ENCODE measurements around the gene C3orf18.

Gene C3orf18

GRCh38 chr3:50545781-50546180 lies 21.8 kb downstream of the C3orf18 start:
- Histone ChIP-seq H3K9ac (ENCODE audit: low read length) (no peak overlapping the region), H4K91ac (ENCODE audit: low read length) (no peak overlapping the region), H4K8ac (ENCODE audit: low read length) (no peak overlapping the region), H3K4ac (ENCODE audit: low read depth in 1 of 2, low read length in 2 of 2) (no peak overlapping the region), H3K23ac (ENCODE audit: low read length in 2 of 2) (no peak overlapping the region), H3K18ac (ENCODE audit: low read depth in 1 of 2, low read length in 2 of 2) (no peak overlapping the region), H3K4me2 (ENCODE audit: low read length, poor library complexity, severe bottlenecking) (no peak overlapping the region), H3K14ac (ENCODE audit: low read length in 2 of 2) (no peak overlapping the region), H3K4me3 (ENCODE audit: insufficient read depth in 1 of 2, low read depth in 1 of 2, low read length in 2 of 2) (no peak overlapping the region), H3K4me1 (ENCODE audit: control insufficient read depth, insufficient read depth, low read depth, low read length) (peaks cover 4% of the 10 kb centered on the region), H2BK15ac (ENCODE audit: low read depth, poor library complexity, severe bottlenecking) (no peak overlapping the region), H3K27me3 (ENCODE audit: control insufficient read depth in 1 of 2, insufficient read depth in 1 of 2, low read length in 2 of 2) (peaks cover 14 to 43% of the 10 kb centered on the region in 2 experiments), H2BK5ac (ENCODE audit: low read depth, low read length, poor library complexity, severe bottlenecking) (no peak overlapping the region), H2AFZ (ENCODE audit: low read depth, low read length) (no peak overlapping the region), H2AK5ac (ENCODE audit: low read length, severe bottlenecking) (no peak overlapping the region), H3K9me3 (ENCODE audit: control insufficient read depth, low read length) (no peaks in the 10 kb centered on the region), H2BK12ac (ENCODE audit: low read length in 2 of 2) (no peak overlapping the region), H3K27ac (ENCODE audit: low read length, poor library complexity, severe bottlenecking) (no peak overlapping the region), H3K36me3 (ENCODE audit: control insufficient read depth in 1 of 2, insufficient read depth in 2 of 2, low read depth in 1 of 2, low read length in 2 of 2) (no peaks in the 10 kb centered on the region), H3K79me1 (replicated peaks; ENCODE audit: low read length, poor library complexity, severe bottlenecking) (no peaks in the 10 kb centered on the region), H2BK120ac (ENCODE audit: low read depth, low read length) (no peak overlapping the region)
- DNase-seq: no peak
- 89% methylated on average over 1 of the region's 1 CpG for WGBS

- no peak overlapping the region for H3K4me3 ChIP-seq (ENCODE audit: insufficient read depth in 1 of 2, low read depth in 1 of 2, low read length in 2 of 2)
- H2BK15ac ChIP-seq (ENCODE audit: low read depth, poor library complexity, severe bottlenecking): no peak overlapping the region
- no peak overlapping the region for H3K9ac ChIP-seq (ENCODE audit: low read length)
- no peaks in the 10 kb centered on the region for H3K9me3 ChIP-seq (ENCODE audit: control insufficient read depth, low read length)
- H3K27ac ChIP-seq (ENCODE audit: low read length, poor library complexity, severe bottlenecking): no peak overlapping the region
- H2BK12ac ChIP-seq (ENCODE audit: low read length in 2 of 2): no peak overlapping the region
- H3K79me1 ChIP-seq (replicated peaks; ENCODE audit: low read length, poor library complexity, severe bottlenecking): no peaks in the 10 kb centered on the region
- WGBS: 0% methylated on average over 1 of the region's 2 CpGs
- peaks cover 44 to 75% of the 10 kb centered on the region in 2 experiments for H3K27me3 ChIP-seq (ENCODE audit: control insufficient read depth in 1 of 2, insufficient read depth in 1 of 2, low read length in 2 of 2)
- no peak overlapping the region for H3K4me2 ChIP-seq (ENCODE audit: low read length, poor library complexity, severe bottlenecking)
- H2BK120ac ChIP-seq (ENCODE audit: low read depth, low read length): no peak overlapping the region
- H3K4ac ChIP-seq (ENCODE audit: low read depth in 1 of 2, low read length in 2 of 2): no peak overlapping the region
- no peak overlapping the region for H3K23ac ChIP-seq (ENCODE audit: low read length in 2 of 2)
- H2AFZ ChIP-seq (ENCODE audit: low read depth, low read length): no peak overlapping the region
- no peak overlapping the region for H3K14ac ChIP-seq (ENCODE audit: low read length in 2 of 2)
- H3K4me1 ChIP-seq (ENCODE audit: control insufficient read depth, insufficient read depth, low read depth, low read length): no peaks in the 10 kb centered on the region
- H2BK5ac ChIP-seq (ENCODE audit: low read depth, low read length, poor library complexity, severe bottlenecking): no peak overlapping the region
- no peak overlapping the region for H3K18ac ChIP-seq (ENCODE audit: low read depth in 1 of 2, low read length in 2 of 2)
- H3K36me3 ChIP-seq (ENCODE audit: control insufficient read depth in 1 of 2, insufficient read depth in 2 of 2, low read depth in 1 of 2, low read length in 2 of 2): no peaks in the 10 kb centered on the region
- H4K8ac ChIP-seq (ENCODE audit: low read length): no peak overlapping the region
- H4K91ac ChIP-seq (ENCODE audit: low read length): no peak overlapping the region
- peak; percentile 65 for DNase-seq
- H2AK5ac ChIP-seq (ENCODE audit: low read length, severe bottlenecking): no peak overlapping the region
Measured at GRCh38 chr3:50542177-50543034, 25.1 kb downstream of the C3orf18 start.

GRCh38 chr3:50539356-50540286 lies 27.9 kb downstream of the C3orf18 start:
- no peak overlapping the region for H3K14ac ChIP-seq (ENCODE audit: low read length in 2 of 2)
- no peak overlapping the region for H2AFZ ChIP-seq (ENCODE audit: low read depth, low read length)

More at GRCh38 chr3:50539356-50540286, 27.9 kb downstream of the C3orf18 start:
- Histone ChIP-seq H2BK120ac (ENCODE audit: low read depth, low read length) (no peak overlapping the region), H3K27ac (ENCODE audit: low read length, poor library complexity, severe bottlenecking) (no peak overlapping the region), H2BK12ac (ENCODE audit: low read length in 2 of 2) (no peak overlapping the region), H3K23ac (ENCODE audit: low read length in 2 of 2) (no peak overlapping the region), H3K4me1 (ENCODE audit: control insufficient read depth, insufficient read depth, low read depth, low read length) (peaks cover 12% of the 10 kb centered on the region), H4K91ac (ENCODE audit: low read length) (no peak overlapping the region), H3K79me1 (replicated peaks; ENCODE audit: low read length, poor library complexity, severe bottlenecking) (no peaks in the 10 kb centered on the region), H2BK15ac (ENCODE audit: low read depth, poor library complexity, severe bottlenecking) (no peak overlapping the region), H3K9ac (ENCODE audit: low read length) (no peak overlapping the region), H3K36me3 (ENCODE audit: control insufficient read depth in 1 of 2, insufficient read depth in 2 of 2, low read depth in 1 of 2, low read length in 2 of 2) (no peaks in the 10 kb centered on the region), H3K27me3 (ENCODE audit: control insufficient read depth in 1 of 2, insufficient read depth in 1 of 2, low read length in 2 of 2) (peaks cover 51 to 83% of the 10 kb centered on the region in 2 experiments), H3K4me2 (ENCODE audit: low read length, poor library complexity, severe bottlenecking) (no peak overlapping the region), H2AK5ac (ENCODE audit: low read length, severe bottlenecking) (no peak overlapping the region), H3K4ac (ENCODE audit: low read depth in 1 of 2, low read length in 2 of 2) (no peak overlapping the region), H3K9me3 (ENCODE audit: control insufficient read depth, low read length) (no peaks in the 10 kb centered on the region), H2BK5ac (ENCODE audit: low read depth, low read length, poor library complexity, severe bottlenecking) (no peak overlapping the region), H3K18ac (ENCODE audit: low read depth in 1 of 2, low read length in 2 of 2) (no peak overlapping the region), H3K4me3 (ENCODE audit: insufficient read depth in 1 of 2, low read depth in 1 of 2, low read length in 2 of 2) (no peak overlapping the region), H4K8ac (ENCODE audit: low read length) (no peak overlapping the region)
- WGBS: 36% methylated on average over 15 of the region's 18 CpGs
- no peak for DNase-seq
